WTC11 (cell line): ENCODE measurements around the gene FHIP1B. TPM values are rescaled to one million over a fixed set of nuclear protein-coding genes. Genes with fewer than 3 reads are reported as not detected.
"Not testable (repeated sequence)": the region's sequence is repeated elsewhere in the genome, so short reads cannot be mapped to it uniquely, and the experiment has no call there.

ENCODE experiments used
- ATAC-seq: fragments of 200-7000 bp; cut with Tn5 transposase; 2 replicates; pipeline ENCODE4 v1.10.0; 2021; ENCODE audit warnings: mild to moderate bottlenecking, moderate library complexity
- CTCF ChIA-PET: fragments of 300-600 bp; sonication (Branson Sonifier 250); formaldehyde crosslinking; loops from one replicate; lab custom pipeline; 2021; ENCODE audit warnings: antibody characterized with exemption; lab: Charles Lee
- POLR2A ChIA-PET: fragments of 350-600 bp; sonication (Branson Sonifier 250); formaldehyde crosslinking; loops from one replicate; lab custom pipeline; 2021; ENCODE audit warnings: antibody characterized with exemption; lab: Charles Lee
- DNase-seq: peaks from one replicate; pipeline ENCODE4 v3.0.0; 2021; ENCODE audit warnings: low spot score
- H3K27ac Mint-ChIP-seq: 2 replicates; pipeline ENCODE4 v1.8.0; 2021; ENCODE audit warnings: mixed read lengths
- H3K27me3 Mint-ChIP-seq: 2 replicates; pipeline ENCODE4 v1.8.0; 2021; ENCODE audit warnings: low read depth, mild to moderate bottlenecking, moderate library complexity, mixed read lengths
- H3K36me3 Mint-ChIP-seq: 2 replicates; pipeline ENCODE4 v1.8.0; 2021; ENCODE audit warnings: mixed read lengths
- H3K4me1 Mint-ChIP-seq: 2 replicates; pipeline ENCODE4 v1.8.0; 2022; ENCODE audit warnings: mixed read lengths
- H3K4me3 Mint-ChIP-seq: 2 replicates; pipeline ENCODE4 v1.8.0; 2021; ENCODE audit warnings: mild to moderate bottlenecking, moderate library complexity, mixed read lengths
- H3K9me3 Mint-ChIP-seq: 2 replicates; pipeline ENCODE4 v1.8.0; 2021; ENCODE audit warnings: mixed read lengths
- CREB1 ChIP-seq: sonication (generic); formaldehyde crosslinking; IDR thresholded peaks from 2 replicates; pipeline ENCODE4 v1.8.0; 2023; ENCODE audit warnings: mild to moderate bottlenecking, missing genetic modification reagents
- FOXK1 ChIP-seq: sonication (generic); formaldehyde crosslinking; IDR thresholded peaks from 2 replicates; pipeline ENCODE4 v1.8.0; 2022; ENCODE audit warnings: mild to moderate bottlenecking, moderate library complexity, missing genetic modification reagents
- HMGA2 ChIP-seq: fragments of 250-450 bp; sonication (Bioruptor Pico); IDR thresholded peaks from 2 replicates; pipeline ENCODE4 v1.4.0; 2021; ENCODE audit warnings: mild to moderate bottlenecking, moderate library complexity
- NR3C1 ChIP-seq: sonication (generic); formaldehyde crosslinking; conservative IDR thresholded peaks from 2 replicates; pipeline ENCODE4 v1.8.1; 2023; ENCODE audit warnings: low read depth, mild to moderate bottlenecking, missing genetic modification reagents
- SMAD4 ChIP-seq: sonication (generic); formaldehyde crosslinking; IDR thresholded peaks from 2 replicates; pipeline ENCODE4 v1.8.0; 2022; ENCODE audit warnings: mild to moderate bottlenecking, missing genetic modification reagents
- TEAD1 ChIP-seq: sonication (generic); formaldehyde crosslinking; IDR thresholded peaks from 2 replicates; pipeline ENCODE4 v1.8.0; 2022; ENCODE audit warnings: mild to moderate bottlenecking, missing genetic modification reagents
- TP53 ChIP-seq: sonication (generic); formaldehyde crosslinking; IDR thresholded peaks from 2 replicates; pipeline ENCODE4 v1.8.1; 2023; ENCODE audit warnings: mild to moderate bottlenecking, missing genetic modification reagents
- ZNF416 ChIP-seq: fragments of 250-450 bp; sonication (Bioruptor Pico); IDR thresholded peaks from 2 replicates; pipeline ENCODE4 v1.9.0; 2021; ENCODE audit warnings: mild to moderate bottlenecking, inconsistent platforms
- ZNF423 ChIP-seq: fragments of 250-450 bp; sonication (Bioruptor Pico); IDR thresholded peaks from 2 replicates; pipeline ENCODE4 v2.1.2; 2022; ENCODE audit warnings: mild to moderate bottlenecking, moderate library complexity
- total RNA-seq: library from RNA; stranded (reverse); gene quantifications from 3 replicates; pipeline ENCODE4 v1.2.3, GENCODE V29; 2021
- TF ChIP-seq, protein P1 (sequence below): fragments of 250-450 bp; sonication (Bioruptor Pico); conservative IDR thresholded peaks from 2 replicates; pipeline ENCODE4 v1.9.0; 2021; ENCODE audit warnings: mild to moderate bottlenecking
- TF ChIP-seq, protein P2 (sequence below): sonication (generic); formaldehyde crosslinking; IDR thresholded peaks from 2 replicates; pipeline ENCODE4 v1.8.0; 2022; ENCODE audit warnings: mild to moderate bottlenecking, missing genetic modification reagents
- TF ChIP-seq, protein P3 (sequence below): sonication (generic); formaldehyde crosslinking; conservative IDR thresholded peaks from 2 replicates; pipeline ENCODE4 v1.8.1; 2022; ENCODE audit warnings: mild to moderate bottlenecking, missing genetic modification reagents
- TF ChIP-seq, protein P4 (sequence below): sonication (generic); formaldehyde crosslinking; IDR thresholded peaks from 2 replicates; pipeline ENCODE4 v1.8.1; 2022; ENCODE audit warnings: low read depth, missing genetic modification reagents, borderline replicate concordance
- TF ChIP-seq, protein P5 (sequence below): sonication (generic); formaldehyde crosslinking; IDR thresholded peaks from 2 replicates; pipeline ENCODE4 v1.8.0; 2023; ENCODE audit warnings: mild to moderate bottlenecking, missing genetic modification reagents
- TF ChIP-seq, protein P6 (sequence below): sonication (generic); formaldehyde crosslinking; IDR thresholded peaks from 2 replicates; pipeline ENCODE4 v1.8.1; 2022; ENCODE audit warnings: missing genetic modification reagents, borderline replicate concordance
- TF ChIP-seq, protein P7 (sequence below): fragments of 250-450 bp; sonication (Bioruptor Pico); IDR thresholded peaks from 2 replicates; pipeline ENCODE4 v1.8.0; 2021; ENCODE audit warnings: mild to moderate bottlenecking

The FHIP1B gene
- total RNA-seq, 1 experiment from 2014 or later = 24.8 TPM

DNA sequence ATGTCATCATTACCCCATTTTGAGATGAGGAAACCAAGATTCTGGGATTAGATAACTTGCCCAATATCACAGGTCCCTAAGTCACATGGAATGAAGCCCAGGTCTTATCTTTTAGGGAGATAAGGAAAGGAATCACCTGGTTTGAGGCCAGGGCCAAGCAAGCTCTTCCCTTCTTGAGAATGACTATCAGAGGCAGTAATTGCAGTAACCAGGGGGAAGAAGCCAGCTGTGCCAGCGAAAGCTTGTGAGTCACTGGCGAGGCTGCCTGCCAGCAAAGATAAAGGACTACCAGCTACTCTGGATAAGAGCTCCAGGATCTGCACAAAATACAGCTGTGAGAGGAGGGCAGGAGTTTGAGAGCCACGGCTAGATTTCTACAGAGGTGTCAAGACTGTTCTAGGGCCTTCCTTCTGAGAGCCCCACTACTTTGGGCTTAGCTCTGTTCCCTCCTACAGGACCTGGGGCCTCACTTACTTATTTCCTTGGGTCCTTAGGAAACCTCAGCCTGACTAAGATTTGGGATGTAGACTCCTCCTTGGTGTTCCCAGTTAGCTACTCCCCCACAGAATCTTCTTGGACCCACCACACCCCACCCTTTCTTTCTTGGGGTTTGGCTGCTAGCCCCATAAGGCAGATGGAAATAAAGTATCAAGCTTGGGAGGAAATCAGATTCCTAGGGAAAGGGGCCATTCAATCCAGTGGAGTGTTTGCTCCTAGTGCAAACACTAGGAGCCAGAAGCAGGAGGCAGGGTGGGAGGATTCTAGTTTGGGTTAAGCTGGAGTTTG, 15.5 kb upstream of the FHIP1B start (continued):
- TF ChIP-seq, protein P1, sequence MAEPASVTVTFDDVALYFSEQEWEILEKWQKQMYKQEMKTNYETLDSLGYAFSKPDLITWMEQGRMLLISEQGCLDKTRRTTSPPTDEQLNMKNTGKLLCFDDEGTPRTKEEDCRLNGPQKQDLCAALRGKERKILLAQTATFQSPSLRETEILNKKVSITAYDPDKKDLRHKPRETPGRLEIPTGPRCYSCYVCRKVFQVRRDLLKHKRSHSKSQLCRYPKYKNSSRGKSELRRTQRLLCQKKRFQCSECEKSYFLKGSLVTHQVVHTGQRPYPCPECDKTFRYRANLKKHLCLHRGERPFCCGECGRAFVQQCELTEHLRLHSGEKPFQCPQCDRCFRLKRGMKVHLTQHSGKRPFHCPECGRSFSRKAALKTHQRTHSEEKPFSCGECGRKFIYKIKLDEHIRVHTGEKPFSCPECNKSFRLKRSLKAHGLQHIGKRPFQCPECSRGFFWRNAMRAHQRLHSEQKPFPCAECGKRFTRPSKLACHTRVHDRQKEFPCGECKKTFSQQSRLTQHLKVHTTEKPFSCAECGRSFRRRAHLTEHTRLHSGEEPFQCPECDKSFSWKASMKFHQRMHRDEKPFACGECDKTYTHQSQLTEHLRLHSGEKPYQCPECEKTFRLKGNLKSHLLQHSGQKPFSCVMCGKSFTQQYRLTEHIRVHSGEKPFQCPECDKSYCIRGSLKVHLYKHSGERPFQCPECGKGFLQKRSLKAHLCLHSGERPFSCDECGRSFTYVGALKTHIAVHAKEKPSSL (CRISPR knock-in tag) = no peak
- TF ChIP-seq, protein P2, sequence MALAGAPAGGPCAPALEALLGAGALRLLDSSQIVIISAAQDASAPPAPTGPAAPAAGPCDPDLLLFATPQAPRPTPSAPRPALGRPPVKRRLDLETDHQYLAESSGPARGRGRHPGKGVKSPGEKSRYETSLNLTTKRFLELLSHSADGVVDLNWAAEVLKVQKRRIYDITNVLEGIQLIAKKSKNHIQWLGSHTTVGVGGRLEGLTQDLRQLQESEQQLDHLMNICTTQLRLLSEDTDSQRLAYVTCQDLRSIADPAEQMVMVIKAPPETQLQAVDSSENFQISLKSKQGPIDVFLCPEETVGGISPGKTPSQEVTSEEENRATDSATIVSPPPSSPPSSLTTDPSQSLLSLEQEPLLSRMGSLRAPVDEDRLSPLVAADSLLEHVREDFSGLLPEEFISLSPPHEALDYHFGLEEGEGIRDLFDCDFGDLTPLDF (CRISPR knock-in tag) = no peak
- no peak for TF ChIP-seq SMAD4 (CRISPR knock-in tag)

DNA sequence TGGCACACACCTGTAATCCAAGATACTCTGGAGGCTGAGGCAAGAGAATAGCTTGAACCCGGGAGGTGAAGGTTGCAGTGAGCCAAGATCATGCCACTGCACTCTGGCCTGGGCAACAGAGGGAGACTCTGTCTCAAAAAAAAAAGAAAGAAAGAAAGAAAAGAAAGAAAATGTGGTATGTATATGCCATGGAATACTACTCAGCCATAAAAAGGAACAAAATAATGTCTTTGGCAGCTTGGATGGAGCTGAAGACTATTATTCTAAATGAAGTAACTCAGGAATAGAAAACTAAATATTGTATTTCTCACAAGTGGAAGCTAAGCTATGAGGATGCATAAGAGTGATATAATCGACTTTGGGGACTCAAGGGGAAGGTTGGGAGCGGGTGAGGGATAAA, 14.5 kb upstream of the FHIP1B start:
- ATAC-seq, DNase-seq, H3K27ac Mint-ChIP-seq, H3K9me3 Mint-ChIP-seq, H3K4me3 Mint-ChIP-seq, H3K36me3 Mint-ChIP-seq, POLR2A ChIA-PET, H3K27me3 Mint-ChIP-seq, H3K4me1 Mint-ChIP-seq: not testable (repeated sequence)
- CTCF ChIA-PET = interaction anchor here (0.7 to 5.1 kb wide), 3 partner anchors 21 to 68 kb away, joined by 3 to 102 read pairs (median 82); partner anchors contain the start of gene CAVIN3

DNA sequence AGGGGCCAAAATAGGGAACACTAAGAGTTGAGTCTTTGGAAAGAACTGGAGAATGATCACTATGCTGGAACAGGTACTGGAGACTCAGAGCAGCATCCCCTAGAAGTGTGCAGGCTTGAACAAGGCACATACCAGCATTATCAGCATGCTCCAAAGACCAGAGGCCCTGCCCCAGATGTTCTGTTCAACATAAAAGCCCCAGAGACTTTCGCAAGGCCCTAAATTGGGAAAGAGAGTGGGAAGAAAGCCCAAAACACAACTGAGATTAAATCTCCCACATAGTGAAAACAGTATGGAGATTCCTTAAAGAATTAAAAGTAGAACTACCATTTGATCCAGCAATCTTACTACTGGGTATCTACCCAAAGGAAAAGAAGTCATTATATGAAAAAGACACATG, 13.8 kb upstream of the FHIP1B start:
- peaks cover 14% of the 10 kb centered on the region for H3K4me1 Mint-ChIP-seq
- ATAC-seq = no peak
- POLR2A ChIA-PET = no interaction called here
- H3K27ac Mint-ChIP-seq = no peak overlapping the region
- no peaks in the 10 kb centered on the region for H3K36me3 Mint-ChIP-seq
- H3K4me3 Mint-ChIP-seq = no peak overlapping the region
- H3K9me3 Mint-ChIP-seq = no peaks in the 10 kb centered on the region
- peaks cover 4% of the 10 kb centered on the region for H3K27me3 Mint-ChIP-seq
- DNase-seq = no peak
- CTCF ChIA-PET = interaction anchor here (0.7 to 4.7 kb wide), 2 partner anchors 64 to 69 kb away, joined by 3 to 102 read pairs; partner anchors contain the start of gene CAVIN3
- TF ChIP-seq, protein P3, sequence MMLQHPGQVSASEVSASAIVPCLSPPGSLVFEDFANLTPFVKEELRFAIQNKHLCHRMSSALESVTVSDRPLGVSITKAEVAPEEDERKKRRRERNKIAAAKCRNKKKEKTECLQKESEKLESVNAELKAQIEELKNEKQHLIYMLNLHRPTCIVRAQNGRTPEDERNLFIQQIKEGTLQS (CRISPR knock-in tag) = no peak
- TF ChIP-seq, protein P2 (CRISPR knock-in tag) = no peak
- no peak for TF ChIP-seq HMGA2 (CRISPR knock-in tag)
- no peak for TF ChIP-seq FOXK1 (CRISPR knock-in tag)
- TF ChIP-seq SMAD4 (CRISPR knock-in tag) = no peak
- TF ChIP-seq, protein P4, sequence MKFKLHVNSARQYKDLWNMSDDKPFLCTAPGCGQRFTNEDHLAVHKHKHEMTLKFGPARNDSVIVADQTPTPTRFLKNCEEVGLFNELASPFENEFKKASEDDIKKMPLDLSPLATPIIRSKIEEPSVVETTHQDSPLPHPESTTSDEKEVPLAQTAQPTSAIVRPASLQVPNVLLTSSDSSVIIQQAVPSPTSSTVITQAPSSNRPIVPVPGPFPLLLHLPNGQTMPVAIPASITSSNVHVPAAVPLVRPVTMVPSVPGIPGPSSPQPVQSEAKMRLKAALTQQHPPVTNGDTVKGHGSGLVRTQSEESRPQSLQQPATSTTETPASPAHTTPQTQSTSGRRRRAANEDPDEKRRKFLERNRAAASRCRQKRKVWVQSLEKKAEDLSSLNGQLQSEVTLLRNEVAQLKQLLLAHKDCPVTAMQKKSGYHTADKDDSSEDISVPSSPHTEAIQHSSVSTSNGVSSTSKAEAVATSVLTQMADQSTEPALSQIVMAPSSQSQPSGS (CRISPR knock-in tag) = no peak
- TF ChIP-seq, protein P5, sequence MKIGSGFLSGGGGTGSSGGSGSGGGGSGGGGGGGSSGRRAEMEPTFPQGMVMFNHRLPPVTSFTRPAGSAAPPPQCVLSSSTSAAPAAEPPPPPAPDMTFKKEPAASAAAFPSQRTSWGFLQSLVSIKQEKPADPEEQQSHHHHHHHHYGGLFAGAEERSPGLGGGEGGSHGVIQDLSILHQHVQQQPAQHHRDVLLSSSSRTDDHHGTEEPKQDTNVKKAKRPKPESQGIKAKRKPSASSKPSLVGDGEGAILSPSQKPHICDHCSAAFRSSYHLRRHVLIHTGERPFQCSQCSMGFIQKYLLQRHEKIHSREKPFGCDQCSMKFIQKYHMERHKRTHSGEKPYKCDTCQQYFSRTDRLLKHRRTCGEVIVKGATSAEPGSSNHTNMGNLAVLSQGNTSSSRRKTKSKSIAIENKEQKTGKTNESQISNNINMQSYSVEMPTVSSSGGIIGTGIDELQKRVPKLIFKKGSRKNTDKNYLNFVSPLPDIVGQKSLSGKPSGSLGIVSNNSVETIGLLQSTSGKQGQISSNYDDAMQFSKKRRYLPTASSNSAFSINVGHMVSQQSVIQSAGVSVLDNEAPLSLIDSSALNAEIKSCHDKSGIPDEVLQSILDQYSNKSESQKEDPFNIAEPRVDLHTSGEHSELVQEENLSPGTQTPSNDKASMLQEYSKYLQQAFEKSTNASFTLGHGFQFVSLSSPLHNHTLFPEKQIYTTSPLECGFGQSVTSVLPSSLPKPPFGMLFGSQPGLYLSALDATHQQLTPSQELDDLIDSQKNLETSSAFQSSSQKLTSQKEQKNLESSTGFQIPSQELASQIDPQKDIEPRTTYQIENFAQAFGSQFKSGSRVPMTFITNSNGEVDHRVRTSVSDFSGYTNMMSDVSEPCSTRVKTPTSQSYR (CRISPR knock-in tag) = no peak
- TF ChIP-seq CREB1 = no peak
- no peak for TF ChIP-seq ZNF416
- TF ChIP-seq, protein P6, sequence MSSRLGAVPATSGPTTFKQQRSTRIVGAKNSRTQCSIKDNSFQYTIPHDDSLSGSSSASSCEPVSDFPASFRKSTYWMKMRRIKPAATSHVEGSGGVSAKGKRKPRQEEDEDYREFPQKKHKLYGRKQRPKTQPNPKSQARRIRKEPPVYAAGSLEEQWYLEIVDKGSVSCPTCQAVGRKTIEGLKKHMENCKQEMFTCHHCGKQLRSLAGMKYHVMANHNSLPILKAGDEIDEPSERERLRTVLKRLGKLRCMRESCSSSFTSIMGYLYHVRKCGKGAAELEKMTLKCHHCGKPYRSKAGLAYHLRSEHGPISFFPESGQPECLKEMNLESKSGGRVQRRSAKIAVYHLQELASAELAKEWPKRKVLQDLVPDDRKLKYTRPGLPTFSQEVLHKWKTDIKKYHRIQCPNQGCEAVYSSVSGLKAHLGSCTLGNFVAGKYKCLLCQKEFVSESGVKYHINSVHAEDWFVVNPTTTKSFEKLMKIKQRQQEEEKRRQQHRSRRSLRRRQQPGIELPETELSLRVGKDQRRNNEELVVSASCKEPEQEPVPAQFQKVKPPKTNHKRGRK (CRISPR knock-in tag) = no peak
- no peak for TF ChIP-seq TEAD1 (CRISPR knock-in tag)
- TF ChIP-seq, protein P7, sequence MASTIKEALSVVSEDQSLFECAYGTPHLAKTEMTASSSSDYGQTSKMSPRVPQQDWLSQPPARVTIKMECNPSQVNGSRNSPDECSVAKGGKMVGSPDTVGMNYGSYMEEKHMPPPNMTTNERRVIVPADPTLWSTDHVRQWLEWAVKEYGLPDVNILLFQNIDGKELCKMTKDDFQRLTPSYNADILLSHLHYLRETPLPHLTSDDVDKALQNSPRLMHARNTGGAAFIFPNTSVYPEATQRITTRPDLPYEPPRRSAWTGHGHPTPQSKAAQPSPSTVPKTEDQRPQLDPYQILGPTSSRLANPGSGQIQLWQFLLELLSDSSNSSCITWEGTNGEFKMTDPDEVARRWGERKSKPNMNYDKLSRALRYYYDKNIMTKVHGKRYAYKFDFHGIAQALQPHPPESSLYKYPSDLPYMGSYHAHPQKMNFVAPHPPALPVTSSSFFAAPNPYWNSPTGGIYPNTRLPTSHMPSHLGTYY = no peak
- no peak for TF ChIP-seq ZNF423
- no peak for TF ChIP-seq NR3C1
- TF ChIP-seq TP53 (CRISPR knock-in tag) = no peak
